ENCODE measurements around the gene MYL12A.

Gene MYL12A

DNA sequence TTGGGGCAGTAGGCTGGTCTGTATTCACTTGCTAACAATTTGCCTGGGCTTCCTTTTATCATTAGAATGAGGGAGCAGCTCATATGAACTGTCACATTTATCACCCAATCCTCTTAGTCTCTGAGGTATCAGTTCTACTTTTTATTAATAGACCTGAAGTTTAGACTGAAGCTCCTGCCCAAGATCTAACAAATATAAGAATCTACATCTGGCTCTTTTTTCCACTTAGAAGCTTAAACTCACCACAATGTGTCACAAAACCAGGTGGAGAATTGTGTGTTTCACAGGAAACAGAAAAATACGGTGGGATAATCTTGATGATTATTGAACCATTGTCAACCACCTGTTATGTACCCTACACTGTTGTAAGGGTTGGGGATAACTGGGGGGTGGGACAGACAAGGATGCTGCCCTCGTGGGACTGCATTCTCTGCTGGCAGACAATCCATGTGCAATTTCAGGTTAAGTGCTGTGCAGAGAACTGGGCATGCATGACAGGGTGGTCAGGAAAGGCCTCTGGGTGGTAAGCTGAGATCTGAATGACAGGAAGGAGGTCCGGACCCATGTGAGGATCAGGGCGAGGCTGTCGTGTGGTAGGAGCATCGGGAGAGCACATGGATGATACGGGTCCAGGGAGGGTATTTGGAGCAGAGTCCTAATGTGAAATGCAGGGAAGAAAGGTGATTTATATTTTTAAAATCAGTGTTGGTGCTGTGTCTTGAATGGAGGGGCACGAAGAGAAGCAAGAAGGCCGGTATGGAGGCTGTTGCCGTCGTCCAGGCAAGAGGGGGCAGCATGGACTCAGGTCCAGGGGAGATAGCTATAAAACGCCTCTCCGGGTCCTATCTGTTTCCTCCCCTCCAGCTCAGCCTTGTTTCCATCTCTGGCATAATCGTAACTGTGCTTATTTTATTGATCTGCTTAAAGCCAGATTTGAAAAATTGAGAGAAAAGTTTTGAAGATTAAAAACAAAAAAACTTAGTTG lies 31.9 kb downstream of the MYL12A start:
- in situ Hi-C loops (cut with HindIII; ENCODE audit: low sequenced_read_pairs), result no loop called here

DNA sequence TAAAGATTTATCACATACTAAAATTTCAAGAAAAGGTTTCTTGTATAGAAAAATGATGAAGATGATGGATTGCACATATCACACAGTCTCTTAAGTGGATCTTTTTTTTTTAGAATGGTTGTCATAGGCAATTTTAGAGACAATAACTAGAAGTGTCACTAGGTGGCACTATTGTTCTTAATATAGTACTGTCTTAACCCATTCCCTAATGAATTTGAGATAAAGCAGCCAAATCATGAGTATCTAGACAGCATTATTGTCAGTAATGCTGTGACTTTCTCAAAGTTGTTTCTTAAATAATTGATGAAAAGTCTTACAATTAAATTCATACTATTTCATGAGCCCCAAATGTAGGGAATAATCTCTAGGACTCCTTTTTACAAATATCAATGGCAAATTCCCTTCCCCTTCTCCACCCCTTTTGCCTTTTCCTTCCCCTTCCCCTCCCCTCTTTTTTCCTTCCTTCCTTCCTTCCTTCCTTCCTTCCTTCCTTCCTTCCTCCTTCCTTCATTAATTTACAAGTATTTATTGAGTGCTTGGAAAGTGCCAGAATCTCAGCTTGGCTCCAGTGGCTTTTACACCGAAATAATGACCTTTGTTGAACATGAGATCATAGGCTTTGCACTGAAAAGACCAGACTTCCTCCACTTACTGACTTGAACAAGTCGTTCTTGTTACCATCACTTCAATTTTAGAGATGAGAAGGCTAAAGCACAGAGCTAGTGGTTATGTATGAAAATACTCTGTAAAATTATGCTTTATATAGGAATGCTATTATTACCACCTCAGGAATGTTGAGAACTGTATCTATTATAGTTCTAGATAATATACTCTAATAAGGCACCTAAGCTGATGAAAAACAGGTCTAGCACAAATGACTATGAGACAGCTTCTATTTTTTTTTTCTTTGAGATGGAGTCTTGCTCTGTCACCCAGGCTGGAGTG lies 34.1 kb downstream of the MYL12A start:
- in situ Hi-C loops (cut with HindIII; ENCODE audit: low sequenced_read_pairs), result no loop called here

DNA sequence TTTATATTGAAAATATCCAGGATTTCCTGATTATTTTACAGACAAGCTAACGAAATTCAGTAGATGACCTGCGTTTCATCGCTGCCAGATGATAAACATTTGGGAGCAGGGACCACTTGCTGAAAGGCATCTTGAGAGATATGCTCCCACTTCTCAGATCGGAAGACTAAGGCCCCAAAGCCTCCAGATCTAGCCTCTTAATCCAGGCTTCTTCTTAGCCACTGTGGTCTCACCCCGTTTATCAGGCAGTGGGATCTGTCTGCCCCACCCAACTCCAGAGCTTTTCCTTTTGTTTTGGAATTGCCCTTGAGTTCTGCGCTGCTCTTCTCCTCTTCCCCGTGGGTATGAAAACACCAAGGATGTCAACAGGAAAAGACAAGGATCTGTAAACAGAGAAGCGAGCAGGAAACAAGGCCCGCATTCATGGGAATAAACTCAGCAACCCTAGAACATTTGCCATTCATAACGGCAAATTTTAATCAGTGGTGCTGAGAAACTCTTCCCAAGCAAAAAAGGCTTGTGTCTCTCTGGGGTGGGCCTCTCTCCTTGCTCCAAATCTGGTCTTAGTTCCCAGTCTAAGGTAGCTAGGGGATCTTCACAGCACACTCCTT lies 35.8 kb downstream of the MYL12A start:
- in situ Hi-C loops (cut with HindIII; ENCODE audit: low sequenced_read_pairs), result no loop called here

DNA sequence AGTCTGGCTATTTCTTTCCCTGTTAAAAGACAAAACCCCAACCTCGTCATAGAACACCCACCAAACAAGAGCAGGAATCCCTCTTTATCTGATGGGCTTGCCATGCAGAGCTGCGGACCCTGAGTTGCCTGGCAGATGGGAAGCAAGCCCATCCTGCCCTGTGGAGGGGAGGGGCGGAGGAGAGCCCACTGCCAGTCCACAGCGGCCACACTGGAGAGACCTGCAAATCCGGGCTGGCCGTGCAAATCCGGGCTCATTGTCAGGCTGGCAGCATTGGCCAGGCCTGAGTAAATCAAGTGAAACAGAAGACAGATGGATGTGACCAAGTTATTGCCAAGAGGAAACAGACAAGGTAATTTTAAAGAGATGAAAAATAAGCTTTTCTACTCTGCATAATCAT lies 36.3 kb downstream of the MYL12A start:
- in situ Hi-C loops (cut with HindIII; ENCODE audit: low sequenced_read_pairs), result no loop called here

DNA sequence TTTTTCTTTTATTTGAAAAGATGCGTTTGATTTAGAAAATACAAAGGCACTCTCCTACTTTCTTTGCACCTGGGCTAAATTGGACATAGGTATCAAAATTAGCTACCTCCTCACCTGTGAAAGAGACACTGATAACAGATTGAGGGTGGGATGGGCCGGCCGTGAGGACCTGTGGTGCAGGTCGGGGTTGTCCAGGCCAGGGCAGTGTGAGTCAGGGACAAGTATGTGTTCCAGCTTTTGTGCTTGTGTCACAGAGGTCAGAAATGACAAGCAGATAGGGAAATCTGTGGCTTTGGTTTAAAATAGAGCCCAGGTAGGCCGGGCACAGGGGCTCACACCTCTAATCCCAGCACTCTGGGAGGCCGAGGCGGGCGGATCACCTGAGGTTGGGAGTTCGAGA lies 36.9 kb downstream of the MYL12A start:
- in situ Hi-C loops (cut with HindIII; ENCODE audit: low sequenced_read_pairs), result no loop called here

DNA sequence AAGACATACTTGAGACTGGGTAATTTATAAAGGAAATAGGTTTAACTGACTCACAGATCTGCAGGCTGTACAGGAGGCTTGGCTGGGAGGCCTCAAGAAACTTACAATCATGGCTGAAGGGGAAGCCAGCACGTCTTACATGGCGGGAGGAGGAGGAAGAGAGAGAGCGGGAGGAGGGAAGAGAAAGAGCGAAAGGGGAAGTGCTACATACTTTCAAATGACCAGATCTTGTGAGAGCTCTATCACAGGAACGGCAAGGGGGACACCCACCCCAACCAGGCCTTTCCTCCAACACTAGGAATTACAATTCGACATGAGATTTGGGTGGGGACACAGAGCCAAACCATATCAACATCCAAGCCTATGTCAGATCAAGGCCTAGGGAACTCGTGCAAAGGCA lies 38.6 kb downstream of the MYL12A start:
- in situ Hi-C loops (cut with HindIII; ENCODE audit: low sequenced_read_pairs), result no loop called here

DNA sequence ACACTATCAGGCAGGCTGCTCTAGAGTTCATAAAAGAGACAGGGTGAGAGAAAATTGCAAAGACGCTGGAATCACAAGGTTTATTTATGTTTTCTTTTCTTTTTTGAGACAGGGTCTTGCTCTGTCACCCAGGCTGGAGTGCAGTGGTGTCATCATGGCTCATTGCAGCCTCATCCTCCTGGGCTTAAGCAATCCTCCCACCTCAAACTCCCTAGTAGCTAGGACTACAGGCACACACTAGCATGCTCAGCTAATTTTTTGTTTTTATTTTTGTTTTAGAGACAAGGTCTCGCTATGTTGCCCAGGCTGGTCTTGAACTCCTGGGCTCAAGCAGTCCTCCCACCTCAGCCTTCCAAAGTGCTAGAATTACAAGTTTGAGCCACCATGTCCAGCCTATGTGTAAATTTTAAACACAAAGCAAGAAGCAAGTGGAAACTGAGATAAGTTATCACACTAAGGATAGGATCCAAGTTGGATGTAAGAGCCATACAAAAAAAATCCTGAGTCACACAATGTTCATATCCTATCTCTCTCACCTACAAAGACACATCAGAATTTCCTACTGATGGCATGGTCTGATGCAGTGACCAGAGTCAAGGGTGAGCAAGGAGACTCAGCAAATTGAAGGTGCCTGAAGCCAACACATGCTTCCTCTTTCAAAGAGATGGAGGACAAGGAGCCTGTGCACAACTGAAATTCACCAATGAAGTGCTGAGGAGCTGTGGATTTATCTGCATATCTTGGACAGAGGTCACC lies 45.8 kb downstream of the MYL12A start:
- in situ Hi-C loops (cut with HindIII; ENCODE audit: low sequenced_read_pairs), result no loop called here

DNA sequence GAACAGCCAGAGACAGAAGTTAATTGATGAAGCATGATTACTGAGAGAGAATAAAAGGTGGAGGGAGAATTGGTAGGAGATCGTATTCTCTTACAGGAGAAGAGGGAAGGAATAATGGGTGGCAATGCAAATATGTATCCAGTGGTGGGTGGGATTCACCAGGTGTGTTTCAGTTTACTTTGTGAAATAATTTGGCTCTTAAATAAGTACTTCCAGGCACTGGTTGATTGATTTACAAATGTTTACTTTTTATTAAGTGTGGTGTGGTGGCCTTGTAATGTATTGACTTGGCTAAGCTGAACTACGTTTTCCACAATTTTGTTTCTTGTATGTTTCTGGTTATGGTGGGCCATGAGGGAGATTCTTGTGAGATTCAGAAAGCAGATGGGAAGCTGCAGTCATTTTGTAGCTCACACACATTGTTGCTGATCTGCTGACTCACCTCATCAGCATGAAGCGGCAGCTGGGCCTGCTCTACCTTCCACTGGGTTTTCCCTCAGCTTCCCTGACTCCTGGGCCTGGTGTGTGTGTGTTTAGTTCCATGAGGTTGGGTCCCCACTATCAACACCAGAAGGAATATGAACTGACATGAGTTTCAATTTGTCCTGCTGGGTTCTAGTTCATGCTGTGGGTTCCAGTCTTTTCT lies 47.0 kb downstream of the MYL12A start:
- in situ Hi-C loops (cut with HindIII; ENCODE audit: low sequenced_read_pairs), result no loop called here

DNA sequence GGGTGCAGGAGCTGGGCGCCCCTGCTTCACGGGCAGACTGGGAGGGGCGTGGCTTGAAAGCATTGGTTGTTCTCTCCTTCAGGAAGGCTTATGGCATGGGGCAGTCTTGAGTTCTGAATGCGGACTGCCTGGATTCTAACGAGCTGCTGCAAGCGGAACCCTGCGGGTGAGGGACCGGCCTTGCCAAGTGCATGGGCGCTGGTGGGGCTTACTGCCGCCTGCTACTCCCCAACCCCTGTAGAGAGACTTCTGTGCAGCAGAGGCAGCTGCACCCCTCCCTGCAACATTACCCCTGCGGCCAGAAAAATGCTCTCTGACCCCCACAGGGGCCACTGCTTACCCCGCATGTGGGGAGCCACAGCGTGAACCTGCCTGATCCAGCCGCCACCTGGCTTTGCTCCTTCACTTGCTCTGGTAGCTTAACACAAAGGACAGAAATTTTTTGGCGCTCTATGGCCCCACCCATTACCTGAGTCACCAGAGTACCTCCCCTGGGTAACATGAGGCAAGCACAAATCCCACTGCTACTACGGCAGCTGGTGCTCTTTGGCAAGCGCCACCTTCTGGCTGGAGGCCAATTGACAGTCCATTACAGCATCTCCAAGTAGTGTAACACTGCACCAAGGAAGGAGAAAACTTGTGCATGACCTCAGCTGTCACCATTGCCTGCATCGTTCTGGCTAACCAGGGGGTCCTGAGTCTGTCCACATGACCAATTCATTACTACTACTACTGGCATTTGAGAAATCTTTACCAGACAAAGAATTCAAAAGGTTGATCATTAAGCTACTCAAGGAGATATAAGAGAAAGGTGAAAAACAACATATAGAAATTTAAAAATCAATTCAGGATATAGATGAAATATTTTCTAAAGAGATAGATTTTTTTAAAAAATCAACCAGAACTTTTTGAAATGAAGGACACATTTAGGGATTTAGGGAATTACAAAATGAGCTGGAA lies 49.7 kb downstream of the MYL12A start:
- in situ Hi-C loops (cut with HindIII; ENCODE audit: low sequenced_read_pairs), result no loop called here

DNA sequence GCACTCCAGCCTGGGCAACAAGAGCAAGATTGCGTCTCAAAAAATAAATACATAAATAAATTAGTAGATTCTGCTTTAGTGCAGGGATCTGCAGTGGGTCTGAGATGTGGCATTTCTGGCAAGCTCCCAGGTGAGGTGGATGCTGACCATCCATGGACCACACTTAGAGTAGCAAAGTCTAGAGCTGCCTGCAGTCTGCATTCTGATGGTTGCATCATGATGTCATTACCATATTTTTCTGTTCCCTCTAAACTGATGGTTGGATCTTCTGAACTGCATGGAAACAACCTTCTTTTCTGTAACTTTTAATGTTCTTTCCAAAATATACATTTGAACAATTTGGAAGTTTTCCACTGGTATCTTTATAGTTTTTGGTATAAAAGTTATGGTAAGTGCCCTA lies 57.2 kb downstream of the MYL12A start:
- in situ Hi-C loops (cut with HindIII; ENCODE audit: low sequenced_read_pairs), result no loop called here

DNA sequence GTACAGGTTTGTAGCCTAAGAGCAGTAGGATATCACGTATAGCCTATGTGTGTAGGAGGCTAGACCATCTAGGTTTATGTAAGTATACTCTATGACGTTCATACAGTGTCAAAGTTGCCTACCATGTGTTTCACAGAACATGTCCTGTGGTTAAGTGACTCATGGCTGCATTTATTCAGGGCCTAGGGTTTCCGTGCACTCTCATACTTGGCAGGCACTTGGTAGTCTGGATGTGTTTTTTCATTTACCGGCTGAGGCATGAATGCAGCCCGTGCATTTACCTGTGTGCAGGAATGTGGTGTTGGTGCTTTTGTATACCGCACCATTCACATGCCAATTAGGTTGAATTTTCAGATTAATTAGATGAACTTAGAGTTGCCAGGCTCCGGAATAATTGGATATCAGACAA lies 57.8 kb downstream of the MYL12A start:
- in situ Hi-C loops (cut with HindIII; ENCODE audit: low sequenced_read_pairs), result no loop called here

Measured in endothelial cell of hepatic sinusoid (primary cell).